Small intestine (tissue), 7 donors: Measurements from ENCODE around the gene OR8D4. TPM values are rescaled to one million over a fixed set of nuclear protein-coding genes. Genes with fewer than 3 reads are reported as not detected.

Source experiments
- DNase-seq, 2 donors: peaks; one replicate each; pipeline versions ENCODE4 v3.0.0 to v3.0.0-alpha.2; 2013
- FAIRE-seq: peaks from 2 replicates; lab custom pipeline; 2012; peaks lifted over from hg19 to GRCh38; lab: Jason Lieb, UNC
- H3K27ac ChIP-seq, 3 donors: one replicate each; pipeline ENCODE4 v1.5.1; 2013; ENCODE audit warnings: low read length in 2 of 3, mild to moderate bottlenecking in 2 of 3, control low read depth in 1 of 3, inconsistent platforms in 1 of 3, low read depth in 1 of 3, moderate library complexity in 1 of 3
- H3K27me3 ChIP-seq, 3 donors: one replicate each; pipeline ENCODE4 v1.6.1; 2013; ENCODE audit warnings: low read length in 3 of 3, inconsistent platforms in 1 of 3; ENCODE audit not compliant: control insufficient read depth in 3 of 3, insufficient read depth in 3 of 3
- H3K36me3 ChIP-seq, 3 donors: one replicate each; pipeline ENCODE4 v1.6.1; 2013; ENCODE audit warnings: low read length in 3 of 3, inconsistent platforms in 1 of 3, low read depth in 1 of 3, mild to moderate bottlenecking in 1 of 3, moderate library complexity in 1 of 3; ENCODE audit not compliant: control insufficient read depth in 3 of 3, insufficient read depth in 2 of 3
- H3K4me1 ChIP-seq, 3 donors: one replicate each; pipeline ENCODE4 v1.6.1; 2013; ENCODE audit warnings: low read length in 2 of 3, inconsistent platforms in 1 of 3, low read depth in 1 of 3, mild to moderate bottlenecking in 1 of 3, moderate library complexity in 1 of 3; ENCODE audit not compliant: control insufficient read depth in 3 of 3, insufficient read depth in 2 of 3
- H3K4me3 ChIP-seq, 3 donors: one replicate each; pipeline ENCODE4 v1.5.1; 2013; ENCODE audit warnings: low read length in 3 of 3, control low read depth in 1 of 3, inconsistent platforms in 1 of 3, low read depth in 1 of 3, mild to moderate bottlenecking in 1 of 3, moderate library complexity in 1 of 3
- H3K9me3 ChIP-seq, 2 donors: one replicate each; pipeline ENCODE4 v1.6.1; 2013; ENCODE audit warnings: low read depth in 1 of 2, low read length in 1 of 2; ENCODE audit not compliant: control insufficient read depth in 2 of 2, insufficient read depth in 1 of 2
- whole genome bisulfite sequencing, 3 donors: extraction: QIAGEN DNeasy Blood & Tissue Kit; methylation state at CpG; one replicate each; pipeline ENCODE4 v1.1.7; 2013; 5-methylcytosine and 5-hydroxymethylcytosine counted together
- polyA plus RNA-seq, 4 donors: library from polyadenylated mRNA; stranded (reverse) in 3 of 4; unstranded in 1 of 4; fragments of 200-250 nt in 3 of 4; fragments of 120-200 nt in 1 of 4; gene quantifications; one replicate each; pipeline versions ENCODE4 v1.2.1 to v1.2.3, GENCODE V29; 2013
- donor health status: healthy with polysubstance abuse.
- donor health status: control.
- donor health status: control.
- donor health status: Bipolar disorder and iron deficiency.
- donor health status: healthy.

OR8D4 gene
- polyA plus RNA-seq, 4 donors: not detected

- Histone ChIP-seq H3K4me3 (no peak within 1 kb of the TSS), H3K27me3 (no peaks in the 10 kb centered on the region), H3K36me3 (no peaks in the 10 kb centered on the region), H3K27ac (no peak within 1 kb of the TSS), H3K4me1 (peaks cover 0 to 3% (median 0%) of the 10 kb centered on the region in 3 donors), H3K9me3 (no peaks in the 10 kb centered on the region)
- no peak for DNase-seq
- no peak for FAIRE-seq
- 81 to 87% (median 82%) methylated on average over 3 of the region's 3 CpGs for WGBS, 3 donors
These were observed 41.8 kb downstream of the OR8D4 start, which contains the start of gene OR6T1 for GRCh38 chr11:123943738-123944137. OR6T1 (minus strand) TSS chr11:123943838; CDS start chr11:123943838, 0 bp downstream.

- H3K27ac ChIP-seq: no peak overlapping the region
- FAIRE-seq (no peak), DNase-seq (peak in 1 of 2 donors; percentile 10)
- WGBS, 3 donors: 5 to 37% (median 26%) methylated on average over 1 of the region's 1 CpG
- H3K9me3 ChIP-seq: no peaks in the 10 kb centered on the region
- no peak overlapping the region for H3K4me3 ChIP-seq
- H3K36me3 ChIP-seq: no peaks in the 10 kb centered on the region
- peaks cover 0 to 10% (median 0%) of the 10 kb centered on the region in 3 donors for H3K4me1 ChIP-seq
- H3K27me3 ChIP-seq: no peaks in the 10 kb centered on the region
These were observed 43.2 kb downstream of the OR8D4 start for GRCh38 chr11:123945132-123945531.

GRCh38 chr11:123956752-123957151 is 54.8 kb downstream of the OR8D4 start:
- no peaks in the 10 kb centered on the region for H3K36me3 ChIP-seq
- no peaks in the 10 kb centered on the region for H3K27me3 ChIP-seq
- no peak for DNase-seq
- no peak overlapping the region for H3K27ac ChIP-seq
- no peak for FAIRE-seq
- H3K4me1 ChIP-seq: no peaks in the 10 kb centered on the region
- no peaks in the 10 kb centered on the region for H3K9me3 ChIP-seq
- H3K4me3 ChIP-seq: no peak overlapping the region

Other genes starting within 250 kb of the OR8D4 start
- 1 to 10 TPM in 2 of 4 donors, under 1 TPM in 2; under 0.01 to 2.6 (median 0.93) TPM for gene SCN3B, start 247.5 kb upstream of the OR8D4 start, polyA plus RNA-seq
- 10 to 100 TPM in 1 of 4 donors, 1 to 10 TPM in 3; 3.6 to 14.8 (median 5.6) TPM for gene ZNF202, start 160.5 kb upstream of the OR8D4 start, polyA plus RNA-seq
- not detected for gene OR6X1, start 147.6 kb upstream of the OR8D4 start, polyA plus RNA-seq
- gene OR6M1, start 95.8 kb upstream of the OR8D4 start, polyA plus RNA-seq: not detected
- gene TMEM225, start 16.5 kb upstream of the OR8D4 start, polyA plus RNA-seq: not detected
- not detected for gene OR4D5, start 37.5 kb downstream of the OR8D4 start, polyA plus RNA-seq
- gene OR6T1, start 41.7 kb downstream of the OR8D4 start, polyA plus RNA-seq: not detected
- gene OR10S1, start 75.6 kb downstream of the OR8D4 start, polyA plus RNA-seq: not detected
- not detected for gene OR10G6, start 93.0 kb downstream of the OR8D4 start, polyA plus RNA-seq
- gene OR10G4, start 110.8 kb downstream of the OR8D4 start, polyA plus RNA-seq: not detected
- not detected for gene OR10G9, start 120.8 kb downstream of the OR8D4 start, polyA plus RNA-seq
- gene OR10G8, start 124.6 kb downstream of the OR8D4 start, polyA plus RNA-seq: not detected
- gene OR10G7, start 139.2 kb downstream of the OR8D4 start, polyA plus RNA-seq: not detected
- 10 to 100 TPM; 21.9 to 38.2 (median 28.7) TPM for gene VWA5A, start 213.3 kb downstream of the OR8D4 start, polyA plus RNA-seq